K562 (cell line): ENCODE results near the gene LAMA2.

Source experiments
- BHLHE40 ChIP-seq: IDR thresholded peaks from 2 replicates; pipeline ENCODE4 v1.6.1; 2011; ENCODE audit warnings: low read length, improper control_type of control experiment
- CBX2 ChIP-seq: fragments of 200-600 bp; sonication (generic); IDR thresholded peaks from one replicate; pipeline ENCODE4 v1.6.1; 2012; ENCODE audit warnings: mild to moderate bottlenecking, low read length, inconsistent platforms; ENCODE audit not compliant: insufficient read depth, poor library complexity, severe bottlenecking
- GATAD2B ChIP-seq: fragments of 450-650 bp; IDR thresholded peaks from 2 replicates; pipeline ENCODE4 v1.6.1; 2017; ENCODE audit warnings: mild to moderate bottlenecking, borderline replicate concordance
- JUN ChIP-seq, 2 experiments: sonication (generic) in 1 of 2; formaldehyde crosslinking in 1 of 2; IDR thresholded peaks; 2 replicates each; pipeline versions ENCODE4 v1.6.1 to v1.8.0; 2012 to 2022; ENCODE audit warnings: borderline replicate concordance in 2 of 2, mild to moderate bottlenecking in 2 of 2, improper control_type of control experiment in 1 of 2, low read depth in 1 of 2, low read length in 1 of 2, missing genetic modification reagents in 1 of 2
- RAD21 ChIP-seq, 2 experiments: fragments of 250-450 bp in 1 of 2; fragments of 450-650 bp in 1 of 2; sonication (Bioruptor Pico) in 1 of 2; formaldehyde crosslinking in 1 of 2; IDR thresholded peaks in 1 of 2; conservative IDR thresholded peaks in 1 of 2; 2 replicates each; pipeline versions ENCODE4 v1.4.0 to v1.8.0; 2020 to 2022; ENCODE audit warnings: mild to moderate bottlenecking in 2 of 2, moderate library complexity in 1 of 2
- SRSF1 ChIP-seq: fragments of 200-400 bp; formaldehyde crosslinking; IDR thresholded peaks from 2 replicates; pipeline ENCODE4 v1.6.1; 2017; ENCODE audit warnings: mild to moderate bottlenecking, low read depth, low read length, moderate library complexity
- STAT5B ChIP-seq: fragments of 250-450 bp; sonication (Bioruptor Pico); IDR thresholded peaks from 2 replicates; pipeline ENCODE4 v1.8.0; 2021; ENCODE audit warnings: mild to moderate bottlenecking, inconsistent platforms
- TF ChIP-seq, protein P1 (sequence below): fragments of 150-350 bp; conservative IDR thresholded peaks from 2 replicates; pipeline ENCODE4 v1.6.1; 2014; ENCODE audit warnings: low read length
- TF ChIP-seq, protein P2 (sequence below), 3 experiments: IDR thresholded peaks in 2 of 3; conservative IDR thresholded peaks in 1 of 3; 2 replicates each; pipeline ENCODE4 v1.5.1; 2011 to 2012; ENCODE audit warnings: low read length in 3 of 3, mild to moderate bottlenecking in 3 of 3, control low read depth in 2 of 3, improper control_type of control experiment in 1 of 3, inconsistent platforms in 1 of 3, low read depth in 1 of 3, mixed read lengths in 1 of 3, moderate library complexity in 1 of 3; ENCODE audit not compliant: insufficient read depth in 2 of 3

DNA sequence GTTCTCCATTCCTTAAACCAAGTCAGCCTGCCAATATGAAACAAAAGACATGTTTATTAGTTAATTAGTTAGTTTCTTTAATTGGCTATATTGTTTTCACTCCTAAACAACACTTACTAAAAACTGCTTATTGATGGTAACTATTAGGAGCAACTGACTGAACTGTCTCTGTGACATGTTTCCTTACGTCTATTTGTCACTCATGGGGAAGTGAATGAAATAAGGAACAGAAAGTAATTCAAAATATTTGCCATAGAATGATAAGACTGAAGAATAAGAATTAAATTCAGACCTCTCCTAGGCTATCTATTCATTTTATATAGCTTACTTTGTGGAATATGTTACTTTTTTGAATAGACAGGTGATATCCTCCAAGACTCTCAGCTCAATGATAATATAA, 217.2 kb downstream of the LAMA2 start:
- TF ChIP-seq CBX2: no peak
- TF ChIP-seq, protein P1, sequence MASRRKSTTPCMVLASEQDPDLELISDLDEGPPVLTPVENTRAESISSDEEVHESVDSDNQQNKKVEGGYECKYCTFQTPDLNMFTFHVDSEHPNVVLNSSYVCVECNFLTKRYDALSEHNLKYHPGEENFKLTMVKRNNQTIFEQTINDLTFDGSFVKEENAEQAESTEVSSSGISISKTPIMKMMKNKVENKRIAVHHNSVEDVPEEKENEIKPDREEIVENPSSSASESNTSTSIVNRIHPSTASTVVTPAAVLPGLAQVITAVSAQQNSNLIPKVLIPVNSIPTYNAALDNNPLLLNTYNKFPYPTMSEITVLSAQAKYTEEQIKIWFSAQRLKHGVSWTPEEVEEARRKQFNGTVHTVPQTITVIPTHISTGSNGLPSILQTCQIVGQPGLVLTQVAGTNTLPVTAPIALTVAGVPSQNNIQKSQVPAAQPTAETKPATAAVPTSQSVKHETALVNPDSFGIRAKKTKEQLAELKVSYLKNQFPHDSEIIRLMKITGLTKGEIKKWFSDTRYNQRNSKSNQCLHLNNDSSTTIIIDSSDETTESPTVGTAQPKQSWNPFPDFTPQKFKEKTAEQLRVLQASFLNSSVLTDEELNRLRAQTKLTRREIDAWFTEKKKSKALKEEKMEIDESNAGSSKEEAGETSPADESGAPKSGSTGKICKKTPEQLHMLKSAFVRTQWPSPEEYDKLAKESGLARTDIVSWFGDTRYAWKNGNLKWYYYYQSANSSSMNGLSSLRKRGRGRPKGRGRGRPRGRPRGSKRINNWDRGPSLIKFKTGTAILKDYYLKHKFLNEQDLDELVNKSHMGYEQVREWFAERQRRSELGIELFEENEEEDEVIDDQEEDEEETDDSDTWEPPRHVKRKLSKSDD: no peak
- TF ChIP-seq BHLHE40: no peak
- TF ChIP-seq, protein P2, sequence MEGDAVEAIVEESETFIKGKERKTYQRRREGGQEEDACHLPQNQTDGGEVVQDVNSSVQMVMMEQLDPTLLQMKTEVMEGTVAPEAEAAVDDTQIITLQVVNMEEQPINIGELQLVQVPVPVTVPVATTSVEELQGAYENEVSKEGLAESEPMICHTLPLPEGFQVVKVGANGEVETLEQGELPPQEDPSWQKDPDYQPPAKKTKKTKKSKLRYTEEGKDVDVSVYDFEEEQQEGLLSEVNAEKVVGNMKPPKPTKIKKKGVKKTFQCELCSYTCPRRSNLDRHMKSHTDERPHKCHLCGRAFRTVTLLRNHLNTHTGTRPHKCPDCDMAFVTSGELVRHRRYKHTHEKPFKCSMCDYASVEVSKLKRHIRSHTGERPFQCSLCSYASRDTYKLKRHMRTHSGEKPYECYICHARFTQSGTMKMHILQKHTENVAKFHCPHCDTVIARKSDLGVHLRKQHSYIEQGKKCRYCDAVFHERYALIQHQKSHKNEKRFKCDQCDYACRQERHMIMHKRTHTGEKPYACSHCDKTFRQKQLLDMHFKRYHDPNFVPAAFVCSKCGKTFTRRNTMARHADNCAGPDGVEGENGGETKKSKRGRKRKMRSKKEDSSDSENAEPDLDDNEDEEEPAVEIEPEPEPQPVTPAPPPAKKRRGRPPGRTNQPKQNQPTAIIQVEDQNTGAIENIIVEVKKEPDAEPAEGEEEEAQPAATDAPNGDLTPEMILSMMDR (IDR thresholded peaks at IDR 0.05 in 2 of 3, conservative IDR thresholded peaks at IDR 0.05 in 1 of 3; ENCODE audit: insufficient read depth in 2 of 3, low read depth in 1 of 3, low read length in 3 of 3): no peak
- TF ChIP-seq RAD21 (CRISPR knock-in tag; conservative IDR thresholded peaks at IDR 0.05 in 1 of 2, IDR thresholded peaks at IDR 0.05 in 1 of 2): no peak
- TF ChIP-seq JUN (IDR thresholded peaks at IDR 0.05; ENCODE audit: borderline replicate concordance, low read depth, low read length): no peak
- TF ChIP-seq JUN (CRISPR knock-in tag; IDR thresholded peaks at IDR 0.05; ENCODE audit: borderline replicate concordance): no peak
- TF ChIP-seq SRSF1: no peak
- no peak for TF ChIP-seq STAT5B
- no peak for TF ChIP-seq GATAD2B
